SIG-M5 (cell line): ENCODE measurements around the gene TMEM200C.
"Not testable (repeated sequence)": the region's sequence is repeated elsewhere in the genome, so short reads cannot be mapped to it uniquely, and the experiment has no call there.

Experiments
- DNase-seq: peaks from one replicate; lab custom pipeline; 2025; lab: John Stamatoyannopoulos, UW

TMEM200C gene

DNA sequence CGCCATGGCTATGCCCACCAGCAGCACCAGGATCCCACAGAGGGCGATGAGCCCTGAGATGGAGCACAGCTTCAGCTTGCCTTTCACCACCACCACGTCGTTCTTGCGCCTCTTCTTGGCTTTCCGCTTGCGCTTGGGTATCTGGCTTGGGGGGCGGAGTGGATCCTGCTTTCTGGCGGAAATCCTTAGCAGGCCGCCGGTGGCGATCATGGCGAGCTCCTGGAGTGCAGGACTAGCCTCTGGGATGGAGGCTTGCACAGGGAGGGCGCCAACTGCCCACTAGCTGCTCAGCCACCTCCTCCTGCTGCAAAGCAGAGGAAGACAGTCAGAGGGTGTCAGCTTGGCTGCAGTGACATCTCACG, 3.5 kb downstream of the TMEM200C start:
- no peak for DNase-seq

DNA sequence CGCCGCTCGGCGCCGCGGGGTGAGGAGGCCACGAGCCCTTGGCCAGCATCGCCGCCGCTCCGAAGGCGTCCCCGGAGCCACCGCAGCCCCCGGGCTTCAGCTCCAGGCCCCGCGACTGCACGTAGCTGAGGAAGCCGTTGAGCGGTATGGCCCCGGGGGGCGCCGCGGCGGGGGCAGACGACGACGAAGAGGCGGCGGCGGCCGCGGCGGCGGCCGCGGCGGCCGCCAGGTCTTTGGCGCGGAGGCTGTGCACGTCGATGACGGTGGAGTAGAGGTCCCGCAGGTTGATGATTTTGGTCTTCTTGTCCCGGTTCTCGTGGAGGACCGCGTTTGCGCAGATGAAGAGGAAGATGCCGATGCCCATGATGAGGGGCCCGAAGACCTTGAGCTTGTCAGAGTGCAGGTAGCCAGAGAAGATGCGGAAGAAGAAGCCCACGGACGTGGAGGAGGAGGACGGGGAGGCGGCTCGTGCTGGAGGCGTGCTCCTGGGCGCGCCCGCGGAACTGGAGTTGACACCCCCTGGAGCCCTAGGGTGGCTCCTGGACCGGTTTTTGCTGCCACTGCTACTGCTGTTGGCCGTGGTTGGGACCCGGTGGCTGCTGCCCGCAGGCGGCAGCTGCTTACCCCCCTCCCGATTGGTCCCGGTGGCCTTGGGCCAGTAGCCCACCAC, 4.0 kb downstream of the TMEM200C start:
- DNase-seq, result no peak

DNA sequence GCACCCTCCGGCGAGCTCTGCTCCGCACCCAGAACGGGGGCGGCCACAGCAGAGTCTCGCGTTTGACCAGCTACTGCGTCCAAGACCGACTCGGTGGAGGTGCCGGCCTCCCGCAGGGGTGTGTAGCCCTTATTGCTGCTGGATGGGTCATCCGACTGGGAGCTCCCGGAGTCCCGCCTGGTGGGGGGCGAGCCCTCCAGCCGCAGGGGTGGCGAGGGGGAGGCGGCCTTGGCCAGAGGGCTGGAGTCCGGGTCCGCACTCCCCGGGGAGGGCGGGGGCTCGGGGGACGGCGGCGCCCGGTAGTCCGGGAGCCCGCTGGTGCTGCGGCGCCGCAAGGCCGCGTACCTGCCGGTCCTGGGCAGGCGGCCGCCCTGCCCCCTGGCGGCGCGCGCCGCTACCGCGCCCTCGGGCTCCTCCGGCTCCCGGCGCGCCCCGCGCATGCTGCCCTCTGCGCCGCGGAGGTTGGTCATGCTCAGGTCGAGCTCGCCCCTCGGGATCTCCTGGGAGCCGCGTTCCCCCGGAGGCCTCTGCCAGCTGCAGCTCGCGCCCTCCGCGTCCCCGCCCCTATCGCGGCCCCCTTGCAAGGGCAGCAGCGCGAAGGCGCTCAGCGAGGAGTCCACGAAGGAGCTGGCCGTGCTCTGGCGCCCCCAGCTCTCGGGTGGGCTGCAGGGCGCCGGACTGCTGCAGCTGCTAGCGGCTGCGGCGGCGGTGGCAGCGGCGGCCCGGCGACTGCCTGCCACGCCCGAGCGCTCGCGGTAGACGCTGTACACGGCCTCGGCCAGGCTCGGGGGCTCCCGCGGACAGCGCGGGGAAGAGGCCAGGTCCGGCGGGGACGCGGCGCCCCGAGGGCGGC, 4.8 kb downstream of the TMEM200C start:
- DNase-seq, result no peak

DNA sequence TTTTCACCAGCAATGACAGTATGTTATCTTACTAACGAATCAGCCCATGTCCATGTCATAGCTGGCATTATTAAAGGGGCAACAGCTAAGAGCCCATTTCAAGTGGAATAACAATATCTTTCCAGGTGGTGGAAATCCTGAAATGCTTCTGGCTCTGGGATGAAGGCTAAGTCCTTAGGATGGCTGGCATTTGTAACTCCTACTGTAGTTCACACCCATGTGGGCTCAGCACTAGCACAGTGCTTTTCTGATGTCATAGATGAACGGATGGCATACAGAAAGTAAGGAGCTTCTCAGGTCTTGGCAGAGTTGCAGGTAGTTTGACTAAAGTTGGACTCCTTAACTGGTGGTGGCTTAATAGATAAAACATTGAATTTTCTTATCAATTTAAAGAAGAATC, 10.0 kb downstream of the TMEM200C start:
- no peak for DNase-seq

- no peak for DNase-seq
Observed at GRCh38 chr18:5884375-5884774, 10.9 kb downstream of the TMEM200C start.

DNA sequence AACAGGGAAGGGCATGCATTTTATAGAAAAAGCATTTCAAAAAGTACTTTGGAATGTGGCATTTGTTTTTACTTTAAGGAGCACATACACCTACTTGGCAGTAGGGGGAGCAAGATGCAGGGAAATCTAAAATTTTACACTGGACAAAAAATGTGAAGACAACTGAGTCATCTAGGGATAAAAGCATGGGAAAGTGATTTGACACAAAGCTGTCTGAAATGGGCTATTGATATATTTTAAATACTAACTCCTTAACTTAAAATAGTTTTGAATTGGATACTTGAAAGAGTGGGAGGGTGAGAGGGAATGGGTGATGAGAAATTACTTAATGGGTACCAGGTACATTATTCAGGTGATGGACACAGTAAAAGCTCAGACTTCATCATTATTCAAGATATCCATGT, 15.8 kb downstream of the TMEM200C start:
- DNase-seq, result no peak

DNA sequence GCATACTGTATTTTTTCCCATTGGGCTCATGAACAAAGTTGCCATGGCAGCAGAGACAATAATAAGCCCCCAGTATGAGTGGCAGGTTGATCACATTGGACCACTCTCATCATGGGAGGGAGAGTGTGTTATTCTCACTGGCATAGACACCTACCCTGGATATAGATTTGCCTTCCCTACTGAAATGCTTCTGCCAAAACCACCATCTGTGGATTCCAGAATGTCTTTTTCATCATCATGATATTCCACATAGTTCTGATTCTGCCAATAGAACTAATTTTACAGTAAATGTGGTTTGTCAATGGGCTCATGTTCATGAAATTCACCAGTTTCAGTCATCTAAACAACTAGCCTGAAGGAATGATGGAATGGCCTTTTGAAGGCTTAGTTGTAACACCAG, 18.4 kb downstream of the TMEM200C start:
- DNase-seq, result no peak

- DNase-seq, result no peak
Observed at GRCh38 chr18:5874336-5874735, 21.0 kb downstream of the TMEM200C start.

DNA sequence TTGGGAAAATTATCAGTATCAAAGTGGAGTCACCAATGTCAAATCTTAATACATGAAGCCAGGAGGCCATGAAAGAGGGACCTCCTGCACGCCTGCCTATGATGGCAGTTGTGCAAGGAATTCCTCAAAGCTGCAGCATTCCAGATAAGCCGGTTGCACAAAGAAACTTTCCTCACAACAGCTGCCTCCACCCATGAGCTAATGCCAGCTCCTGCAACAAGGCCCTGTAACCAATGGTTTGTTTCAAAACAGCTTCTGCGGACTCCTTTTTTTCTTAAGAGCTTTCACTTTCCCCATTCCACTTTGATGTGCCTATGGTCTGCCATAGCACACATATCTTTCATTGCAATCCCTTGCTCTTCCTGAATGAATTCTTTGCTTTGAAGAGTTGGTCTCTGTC, 22.4 kb downstream of the TMEM200C start:
- DNase-seq, result no peak

DNA sequence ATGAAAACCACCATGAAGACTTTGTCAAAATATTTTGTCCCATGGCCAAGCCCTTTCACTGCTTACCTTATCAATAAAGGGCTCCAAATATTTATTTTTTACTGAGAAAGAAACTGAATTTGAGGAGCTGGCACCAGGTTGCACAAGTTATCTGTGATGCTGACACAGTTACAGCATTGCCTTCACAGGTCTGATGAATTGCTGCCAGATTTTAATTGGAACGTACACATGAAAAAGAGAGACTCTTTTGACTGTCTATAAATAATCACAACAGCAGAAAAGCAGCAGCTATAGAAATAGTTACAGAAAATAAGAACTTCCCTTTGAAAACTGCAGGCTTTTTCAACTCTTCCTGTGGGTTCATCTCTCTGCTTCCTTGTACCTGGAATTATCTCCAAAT, 23.9 kb downstream of the TMEM200C start:
- DNase-seq, result no peak

GRCh38 chr18:5868218-5868854, 27.0 kb downstream of the TMEM200C start:
- peak; percentile 17 for DNase-seq

- no peak for DNase-seq
Observed at GRCh38 chr18:5865521-5865920, 29.8 kb downstream of the TMEM200C start.

GRCh38 chr18:5862127-5862526, 33.2 kb downstream of the TMEM200C start:
- DNase-seq, result not testable (repeated sequence)

DNA sequence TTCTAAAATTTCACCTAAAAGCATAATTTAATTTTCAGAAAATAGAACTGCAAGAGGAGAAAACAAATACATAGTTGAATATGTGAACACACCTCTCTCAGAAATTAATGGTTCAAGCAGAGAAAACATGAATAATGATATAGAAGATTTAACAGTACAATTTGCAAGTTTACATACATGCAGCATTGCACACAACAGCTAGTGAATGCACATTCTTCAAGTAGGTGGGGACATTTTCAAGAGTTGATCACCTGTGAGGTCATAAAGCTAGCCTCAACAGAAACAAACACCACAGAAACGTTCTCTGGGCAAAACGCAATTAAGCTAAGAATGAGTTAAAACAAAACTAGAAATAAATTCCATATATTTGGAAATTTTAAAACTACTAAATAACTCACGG, 38.1 kb downstream of the TMEM200C start:
- no peak for DNase-seq

DNA sequence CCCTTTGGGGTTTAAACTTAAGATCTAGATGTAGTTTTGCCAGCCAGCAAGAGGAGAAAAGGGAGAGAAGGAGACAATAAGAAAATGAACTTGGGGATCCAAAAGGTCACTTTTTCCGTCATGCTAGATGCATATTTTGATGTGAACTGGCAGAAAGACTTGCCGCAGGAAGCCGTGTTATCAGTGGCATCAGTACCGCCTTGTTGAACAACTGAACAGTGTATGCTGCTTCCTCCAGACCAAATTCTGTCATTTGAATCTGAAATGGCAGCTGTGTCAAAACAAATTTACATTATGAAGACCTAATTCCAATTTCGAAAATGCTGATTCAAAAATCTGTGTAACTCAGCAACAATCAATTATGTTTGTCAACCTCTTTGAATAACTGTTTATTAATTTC, 42.1 kb downstream of the TMEM200C start:
- no peak for DNase-seq

GRCh38 chr18:5851998-5852397, 43.3 kb downstream of the TMEM200C start:
- no peak for DNase-seq

- DNase-seq, result no peak
Observed at GRCh38 chr18:5842653-5843052, 52.7 kb downstream of the TMEM200C start.

GRCh38 chr18:5841518-5841917, 53.8 kb downstream of the TMEM200C start:
- DNase-seq, result no peak

- no peak for DNase-seq
Observed at GRCh38 chr18:5840547-5840946, 54.8 kb downstream of the TMEM200C start.

GRCh38 chr18:5840025-5840424, 55.3 kb downstream of the TMEM200C start:
- no peak for DNase-seq

- no peak for DNase-seq
Observed at GRCh38 chr18:5839102-5839501, 56.2 kb downstream of the TMEM200C start.
